ENCODE measurements around the gene FBXW9. TPM values are rescaled to one million over a fixed set of nuclear protein-coding genes. Genes with fewer than 3 reads are reported as not detected.
A peak's percentile ranks its signal among the peaks of the same experiment; 100 is the strongest.

Gene FBXW9
- total and polyA plus RNA-seq, 12 donors, result 2.1 to 14.7 (median 9.6) TPM

DNA sequence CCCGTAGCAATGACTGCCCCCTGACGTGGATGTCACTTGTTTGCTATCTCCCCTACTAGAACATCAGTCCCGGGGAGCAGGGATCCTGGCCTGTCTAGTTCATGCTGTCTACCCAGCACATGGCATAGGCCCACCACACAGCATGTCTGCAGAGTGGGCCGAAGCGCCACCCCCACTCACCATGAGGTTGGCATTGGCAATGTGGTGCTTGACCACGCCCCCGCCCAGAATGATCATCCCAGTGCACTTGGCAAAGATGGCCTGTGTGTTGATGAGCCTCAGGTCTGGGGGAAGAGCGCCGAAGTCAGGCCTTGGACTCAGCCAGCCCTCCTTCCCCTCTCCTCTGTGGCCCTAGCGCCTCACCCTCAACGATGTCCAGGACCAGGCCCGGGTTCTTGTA is 19.5 kb downstream of the FBXW9 start:
- 81 to 95% (median 91%) methylated on average over 5 to 12 of the region's 12 CpGs for WGBS, 4 donors
- Histone ChIP-seq H3K4me1 (replicated peaks in 1 of 2) (no peaks in the 10 kb centered on the region), H3K27me3 (no peaks in the 10 kb centered on the region), H3K27ac (no peak overlapping the region), H3K4me3 (no peak overlapping the region), H3K36me3 (replicated peaks in 1 of 2) (peaks cover 0 to 72% of the 10 kb centered on the region in 2 donors), H3K9me3 (replicated peaks in 1 of 3) (no peaks in the 10 kb centered on the region)
- intact Hi-C loops (cut with DNase I), result loop anchor here in 1 of 2 donors (10.0 kb wide), 1 partner anchor 112 kb away; no protein-coding TSS in a partner anchor
- TF ChIP-seq, protein P1, sequence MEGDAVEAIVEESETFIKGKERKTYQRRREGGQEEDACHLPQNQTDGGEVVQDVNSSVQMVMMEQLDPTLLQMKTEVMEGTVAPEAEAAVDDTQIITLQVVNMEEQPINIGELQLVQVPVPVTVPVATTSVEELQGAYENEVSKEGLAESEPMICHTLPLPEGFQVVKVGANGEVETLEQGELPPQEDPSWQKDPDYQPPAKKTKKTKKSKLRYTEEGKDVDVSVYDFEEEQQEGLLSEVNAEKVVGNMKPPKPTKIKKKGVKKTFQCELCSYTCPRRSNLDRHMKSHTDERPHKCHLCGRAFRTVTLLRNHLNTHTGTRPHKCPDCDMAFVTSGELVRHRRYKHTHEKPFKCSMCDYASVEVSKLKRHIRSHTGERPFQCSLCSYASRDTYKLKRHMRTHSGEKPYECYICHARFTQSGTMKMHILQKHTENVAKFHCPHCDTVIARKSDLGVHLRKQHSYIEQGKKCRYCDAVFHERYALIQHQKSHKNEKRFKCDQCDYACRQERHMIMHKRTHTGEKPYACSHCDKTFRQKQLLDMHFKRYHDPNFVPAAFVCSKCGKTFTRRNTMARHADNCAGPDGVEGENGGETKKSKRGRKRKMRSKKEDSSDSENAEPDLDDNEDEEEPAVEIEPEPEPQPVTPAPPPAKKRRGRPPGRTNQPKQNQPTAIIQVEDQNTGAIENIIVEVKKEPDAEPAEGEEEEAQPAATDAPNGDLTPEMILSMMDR (IDR thresholded peaks at IDR 0.05), result no peak
- no peak for TF ChIP-seq POLR2A (IDR thresholded peaks at IDR 0.05)
- DNase-seq, result no peak

DNA sequence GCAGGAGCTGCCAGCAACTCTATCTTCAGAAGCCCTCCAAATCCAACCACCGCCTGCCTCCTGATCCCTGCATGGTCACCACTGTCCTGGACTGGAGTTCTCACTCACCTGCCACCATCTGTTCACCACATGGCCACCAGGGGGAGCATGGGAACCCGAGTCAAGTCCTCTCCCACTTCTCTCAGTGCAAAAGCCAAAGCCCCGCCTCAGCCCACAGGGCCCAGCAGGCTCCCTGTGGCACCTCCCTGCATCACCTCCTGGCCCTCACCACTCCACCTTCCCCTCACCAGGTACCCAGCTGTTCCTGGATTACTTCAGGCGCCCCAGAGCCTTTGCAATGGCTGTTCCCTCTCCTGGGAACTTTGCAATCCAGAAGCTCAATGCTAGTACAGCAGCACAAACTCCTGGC is 20.0 kb downstream of the FBXW9 start:
- TF ChIP-seq POLR2A (IDR thresholded peaks at IDR 0.05), result no peak
- TF ChIP-seq, protein P1 (IDR thresholded peaks at IDR 0.05), result peak; percentile 71 to 86 (median 80)
- H3K27ac ChIP-seq, result no peak overlapping the region
- intact Hi-C loops (cut with DNase I), result loop anchor here in 1 of 2 donors (10.0 kb wide), 1 partner anchor 112 kb away; no protein-coding TSS in a partner anchor
- peak; percentile 82 to 94 (median 89) for DNase-seq
- no peaks in the 10 kb centered on the region for H3K27me3 ChIP-seq
- H3K4me3 ChIP-seq, result no peak overlapping the region
- H3K9me3 ChIP-seq (replicated peaks in 1 of 3), result no peaks in the 10 kb centered on the region
- peaks cover 0 to 72% of the 10 kb centered on the region in 2 donors for H3K36me3 ChIP-seq (replicated peaks in 1 of 2)
- 16 to 26% (median 21%) methylated on average over 3 to 4 of the region's 4 CpGs for WGBS, 4 donors
- no peaks in the 10 kb centered on the region for H3K4me1 ChIP-seq (replicated peaks in 1 of 2)

DNA sequence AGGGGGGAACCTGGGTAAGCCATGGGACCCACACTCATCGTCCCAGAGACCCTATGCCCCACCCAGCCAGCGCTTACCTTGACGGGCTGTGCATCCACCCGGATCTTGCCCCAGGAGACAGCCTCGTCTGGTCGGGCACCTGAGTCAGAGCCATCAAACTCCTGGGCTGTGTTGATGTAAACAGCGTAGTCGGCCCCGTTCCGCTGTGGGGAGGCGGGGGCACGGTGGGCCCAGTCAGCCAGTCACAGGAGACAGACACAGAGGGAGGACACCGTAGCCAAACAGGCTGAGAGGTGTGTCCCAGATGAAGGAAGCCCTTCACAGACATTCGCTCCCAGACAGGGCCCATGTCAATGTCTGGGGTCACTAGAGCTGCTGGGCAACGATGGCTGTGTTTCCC is 20.5 kb downstream of the FBXW9 start:
- intact Hi-C loops (cut with DNase I), result loop anchor here in 1 of 2 donors (10.0 kb wide), 1 partner anchor 111 kb away; no protein-coding TSS in a partner anchor
- Histone ChIP-seq H3K4me3 (no peak overlapping the region), H3K27me3 (no peaks in the 10 kb centered on the region), H3K36me3 (replicated peaks in 1 of 2) (peaks cover 0 to 72% of the 10 kb centered on the region in 2 donors), H3K27ac (no peak overlapping the region), H3K4me1 (replicated peaks in 1 of 2) (no peaks in the 10 kb centered on the region), H3K9me3 (replicated peaks in 1 of 3) (no peaks in the 10 kb centered on the region)
- 82 to 97% (median 87%) methylated on average over 6 to 15 of the region's 15 CpGs for WGBS, 4 donors
- no peak for DNase-seq
- TF ChIP-seq, protein P1 (IDR thresholded peaks at IDR 0.05), result no peak
- TF ChIP-seq POLR2A (IDR thresholded peaks at IDR 0.05), result no peak

DNA sequence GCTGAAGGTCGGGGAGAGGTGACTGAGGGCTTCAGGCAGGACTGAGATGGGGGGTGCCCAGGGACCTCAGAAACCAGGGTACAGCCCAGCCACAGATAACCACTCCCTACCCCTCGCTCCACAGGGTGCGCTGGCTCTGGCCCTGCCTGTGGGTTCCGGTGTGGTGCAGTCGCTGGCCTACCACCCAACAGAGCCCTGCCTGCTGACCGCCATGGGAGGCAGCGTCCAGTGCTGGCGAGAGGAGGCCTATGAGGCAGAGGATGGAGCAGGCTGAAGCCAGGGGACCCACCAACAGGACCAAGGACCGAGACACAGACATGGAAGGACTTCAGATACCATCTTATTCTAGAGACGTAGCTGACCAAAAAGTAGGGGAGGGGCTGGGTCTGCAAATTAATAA is 21.0 kb downstream of the FBXW9 start:
- Histone ChIP-seq H3K36me3 (replicated peaks in 1 of 2) (peaks cover 0 to 72% of the 10 kb centered on the region in 2 donors), H3K4me1 (replicated peaks in 1 of 2) (peaks cover 2 to 3% of the 10 kb centered on the region in 2 donors), H3K9me3 (replicated peaks in 1 of 3) (no peaks in the 10 kb centered on the region), H3K27me3 (no peaks in the 10 kb centered on the region), H3K27ac (no peak overlapping the region), H3K4me3 (no peak overlapping the region)
- no peak for DNase-seq
- TF ChIP-seq, protein P1 (IDR thresholded peaks at IDR 0.05), result no peak
- no peak for TF ChIP-seq POLR2A (IDR thresholded peaks at IDR 0.05)
- WGBS, 4 donors, result 84 to 91% (median 87%) methylated on average over 4 to 10 of the region's 10 CpGs
- intact Hi-C loops (cut with DNase I), result loop anchor here in 1 of 2 donors (10.0 kb wide), 1 partner anchor 111 kb away; no protein-coding TSS in a partner anchor
